Measurements from ENCODE around the gene MORN1. TPM values are rescaled to one million over a fixed set of nuclear protein-coding genes. Genes with fewer than 3 reads are reported as not detected.

Gene MORN1
- total RNA-seq, 1 donor = 9.5 TPM

GRCh38 chr1:2310332-2311183, 80.8 kb downstream of the MORN1 start:
- no peak overlapping the region for H3K4me3 ChIP-seq (ENCODE audit: low read depth, low read length)
- DNase-seq (ENCODE audit: low read depth) = no peak
- no peak for TF ChIP-seq CTCF (IDR thresholded peaks at IDR 0.05; ENCODE audit: insufficient read depth, low read depth, low read length)

DNA sequence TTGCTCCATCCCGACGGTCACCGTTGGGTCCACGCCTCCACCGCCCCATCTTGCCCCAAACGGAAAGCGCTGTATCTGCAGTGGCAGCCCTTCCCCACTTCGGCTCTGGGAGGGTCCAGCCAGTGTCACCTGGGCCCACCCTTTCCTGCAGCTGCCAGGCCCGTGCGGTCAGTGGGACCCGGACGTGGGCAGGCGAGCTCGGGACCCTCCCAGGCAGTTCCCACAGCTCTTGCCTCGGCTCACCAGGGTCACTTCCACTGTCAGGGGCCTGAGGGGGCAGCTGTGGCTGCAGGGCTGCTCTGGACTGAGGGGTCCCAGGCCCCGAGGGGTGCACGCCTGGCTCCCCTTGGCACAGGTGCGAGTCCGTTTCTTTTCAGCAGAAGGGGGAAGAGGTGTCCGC, 82.5 kb downstream of the MORN1 start:
- no peak for TF ChIP-seq CTCF (IDR thresholded peaks at IDR 0.05; ENCODE audit: insufficient read depth, low read depth, low read length)
- no peak overlapping the region for H3K4me3 ChIP-seq (ENCODE audit: low read depth, low read length)
- DNase-seq (ENCODE audit: low read depth) = no peak

GRCh38 chr1:2307972-2308371, 83.4 kb downstream of the MORN1 start:
- TF ChIP-seq CTCF (IDR thresholded peaks at IDR 0.05; ENCODE audit: insufficient read depth, low read depth, low read length) = no peak
- no peak for DNase-seq (ENCODE audit: low read depth)
- H3K4me3 ChIP-seq (ENCODE audit: low read depth, low read length) = no peak overlapping the region

- no peak for TF ChIP-seq CTCF (IDR thresholded peaks at IDR 0.05; ENCODE audit: insufficient read depth, low read depth, low read length)
Observed at GRCh38 chr1:2307064-2307605, 84.2 kb downstream of the MORN1 start.

GRCh38 chr1:2306151-2306978, 85.0 kb downstream of the MORN1 start:
- no peak overlapping the region for H3K4me3 ChIP-seq (ENCODE audit: low read depth, low read length)
- no peak for TF ChIP-seq CTCF (IDR thresholded peaks at IDR 0.05; ENCODE audit: insufficient read depth, low read depth, low read length)
- DNase-seq (ENCODE audit: low read depth) = no peak

More at GRCh38 chr1:2307064-2307605, 84.2 kb downstream of the MORN1 start:
- H3K4me3 ChIP-seq (ENCODE audit: low read depth, low read length) = no peak overlapping the region
- no peak for DNase-seq (ENCODE audit: low read depth)

- DNase-seq (ENCODE audit: low read depth) = no peak
- TF ChIP-seq CTCF (IDR thresholded peaks at IDR 0.05; ENCODE audit: insufficient read depth, low read depth, low read length) = no peak
- no peak overlapping the region for H3K4me3 ChIP-seq (ENCODE audit: low read depth, low read length)
Observed at GRCh38 chr1:2304921-2305681, 86.3 kb downstream of the MORN1 start.
